ENCODE measurements around the gene SERINC1.
A peak's percentile ranks its signal among the peaks of the same experiment; 100 is the strongest.
"Not testable (repeated sequence)": the region's sequence is repeated elsewhere in the genome, so short reads cannot be mapped to it uniquely, and the experiment has no call there.

SERINC1 gene

GRCh38 chr6:122471107-122472021 lies at the start of gene SERINC1:
Gene SERINC1 (minus strand): TSS chr6:122471807. CDS start chr6:122471737, 70 bp downstream.
- DNase-seq, result peak; percentile 95

- no peak for DNase-seq
Observed at GRCh38 chr6:122511193-122511924, 39.8 kb upstream of the SERINC1 start.

GRCh38 chr6:122505170-122505569 lies 33.6 kb upstream of the SERINC1 start:
- DNase-seq, result not testable (repeated sequence)

GRCh38 chr6:122501475-122501874 lies 29.9 kb upstream of the SERINC1 start:
- DNase-seq, result no peak

DNA sequence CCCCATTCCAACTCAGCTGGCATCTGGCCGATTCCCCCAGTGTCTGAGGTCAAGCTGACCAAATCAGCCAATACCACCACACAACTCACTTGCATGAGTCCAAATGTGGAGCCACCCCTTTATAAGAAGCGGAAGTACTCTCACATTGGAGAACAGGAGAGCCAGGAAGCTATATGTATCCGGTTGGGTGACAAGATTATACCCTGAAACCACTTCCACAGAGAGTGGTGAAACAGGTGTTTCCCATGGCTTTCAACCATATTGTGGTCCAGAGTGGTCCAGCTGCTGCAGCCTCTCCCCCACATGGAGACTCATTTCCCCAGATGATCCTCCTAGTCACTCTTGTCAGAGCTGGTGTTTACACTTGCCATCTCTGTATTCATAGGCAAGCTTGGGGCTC lies 24.0 kb upstream of the SERINC1 start:
- DNase-seq, result no peak

- no peak for DNase-seq
Observed at GRCh38 chr6:122494665-122495272, 23.2 kb upstream of the SERINC1 start.

DNA sequence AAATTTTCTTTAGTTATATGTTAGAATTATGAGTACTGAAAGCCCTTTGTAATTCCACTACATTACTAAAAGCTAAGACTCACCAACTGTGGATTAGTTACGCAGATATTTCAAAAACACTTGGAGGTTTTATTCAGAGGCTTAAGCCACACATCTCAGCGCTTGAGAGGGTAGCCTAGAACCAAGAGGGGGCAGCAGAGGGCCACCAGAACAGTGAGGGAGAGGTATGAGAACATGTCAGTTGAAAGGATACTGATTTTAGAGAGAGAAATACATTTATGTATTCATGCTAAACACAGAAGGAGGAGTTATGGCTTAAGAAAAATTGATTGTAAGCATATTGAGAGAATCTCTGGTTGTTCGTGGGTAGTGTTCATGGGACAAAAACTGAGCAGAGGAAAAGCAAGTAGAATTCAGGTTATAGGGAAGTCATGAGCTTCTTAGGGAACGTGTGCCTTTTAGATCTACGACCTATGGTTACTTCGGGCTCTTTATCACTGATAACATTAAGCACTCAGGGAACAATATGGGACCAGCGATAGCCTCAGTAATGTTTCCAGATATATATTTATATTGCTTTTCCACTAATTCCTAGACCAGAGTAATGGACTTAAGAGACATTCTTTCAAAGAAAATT lies 20.4 kb upstream of the SERINC1 start:
- peak; percentile 67 for DNase-seq

- DNase-seq, result no peak
Observed at GRCh38 chr6:122490607-122491006, 19.0 kb upstream of the SERINC1 start.

DNA sequence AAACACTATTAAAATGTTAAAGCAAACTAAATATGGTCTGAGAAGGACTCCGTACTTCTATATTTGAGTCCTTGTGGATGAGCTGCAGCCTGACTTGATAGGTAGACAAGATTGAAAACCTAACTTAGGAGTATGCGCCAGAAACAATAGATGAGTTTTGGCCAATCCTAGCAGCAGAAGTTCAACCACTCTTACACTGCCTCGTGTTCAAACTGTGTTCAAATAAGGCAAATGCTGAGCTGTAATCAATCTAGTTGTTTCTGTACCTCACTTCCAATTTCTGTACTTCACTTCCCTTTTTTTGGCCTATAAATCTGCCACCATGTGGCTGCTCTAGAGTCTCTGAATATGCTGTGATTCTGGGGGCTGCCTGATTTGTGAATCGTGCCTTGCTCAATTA lies 13.2 kb upstream of the SERINC1 start:
- DNase-seq, result no peak

- DNase-seq, result no peak
Observed at GRCh38 chr6:122482750-122483080, 11.1 kb upstream of the SERINC1 start.

DNA sequence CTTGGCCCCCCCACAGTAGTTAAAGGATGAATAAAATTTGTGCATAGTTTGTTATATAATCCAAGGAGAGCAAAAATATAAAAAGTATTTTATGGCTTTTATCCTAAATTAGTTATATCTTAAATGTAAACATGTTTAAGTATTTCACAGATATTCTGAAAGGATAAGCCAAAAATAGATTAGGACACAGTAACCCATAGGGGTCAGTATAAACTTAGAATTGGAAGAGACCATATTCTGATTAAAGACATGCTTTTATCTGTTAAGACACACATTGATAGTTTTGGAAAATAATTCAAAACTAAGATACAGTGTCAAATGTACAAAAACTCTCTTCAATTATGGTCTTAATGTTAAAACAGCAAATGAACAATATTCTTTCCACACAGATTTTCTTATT lies 4.5 kb upstream of the SERINC1 start:
- peak; percentile 9 for DNase-seq

DNA sequence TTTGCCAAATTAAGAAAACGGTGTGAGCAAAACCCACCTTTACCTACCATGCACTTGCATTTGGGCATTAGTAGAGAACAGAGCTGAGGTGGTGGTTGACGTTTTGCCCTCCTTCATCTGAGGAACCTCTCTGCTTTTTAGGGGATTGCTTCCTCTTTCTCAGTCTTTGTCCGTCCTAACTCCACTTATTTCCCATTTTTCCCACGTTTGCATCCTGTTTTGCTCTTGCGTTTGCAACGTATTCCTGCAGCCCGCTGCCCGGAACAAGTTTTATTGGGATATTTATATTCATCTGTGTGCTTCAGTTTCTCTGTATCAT lies 374 bp upstream of the SERINC1 start:
- DNase-seq, result no peak

- no peak for DNase-seq
Observed at GRCh38 chr6:122461885-122462284, 9.7 kb downstream of the SERINC1 start.

DNA sequence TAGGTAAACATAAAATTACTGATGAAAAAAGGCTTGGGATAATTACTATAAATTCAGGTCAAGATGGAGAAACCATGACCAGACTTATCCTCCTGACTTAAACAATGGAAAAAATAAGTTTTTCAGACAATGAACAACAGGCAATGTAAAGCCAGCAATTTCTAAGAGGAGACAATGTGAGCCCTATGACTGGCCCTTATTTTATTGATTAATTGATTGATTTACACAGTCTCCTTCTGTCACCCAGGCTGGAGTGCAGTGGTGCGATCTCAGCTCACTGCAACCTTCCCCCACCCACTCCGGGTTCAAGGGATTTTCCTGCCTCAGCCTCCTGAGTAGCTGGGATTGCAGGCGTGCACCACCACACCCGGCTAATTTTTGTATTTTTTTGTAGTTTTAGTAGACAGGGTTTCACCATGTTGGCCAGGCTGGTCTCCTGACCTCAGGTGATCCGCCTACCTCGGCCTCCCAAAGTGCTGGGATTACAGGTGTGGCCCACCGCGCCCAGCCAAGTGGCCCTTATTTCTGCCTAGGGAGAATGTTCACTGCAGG lies 11.7 kb downstream of the SERINC1 start:
- not testable (repeated sequence) for DNase-seq

GRCh38 chr6:122459240-122459639 lies 12.4 kb downstream of the SERINC1 start:
- DNase-seq, result no peak

GRCh38 chr6:122458087-122458486 lies 13.5 kb downstream of the SERINC1 start:
- no peak for DNase-seq

GRCh38 chr6:122455116-122455515 lies 16.5 kb downstream of the SERINC1 start:
- DNase-seq, result not testable (repeated sequence)

DNA sequence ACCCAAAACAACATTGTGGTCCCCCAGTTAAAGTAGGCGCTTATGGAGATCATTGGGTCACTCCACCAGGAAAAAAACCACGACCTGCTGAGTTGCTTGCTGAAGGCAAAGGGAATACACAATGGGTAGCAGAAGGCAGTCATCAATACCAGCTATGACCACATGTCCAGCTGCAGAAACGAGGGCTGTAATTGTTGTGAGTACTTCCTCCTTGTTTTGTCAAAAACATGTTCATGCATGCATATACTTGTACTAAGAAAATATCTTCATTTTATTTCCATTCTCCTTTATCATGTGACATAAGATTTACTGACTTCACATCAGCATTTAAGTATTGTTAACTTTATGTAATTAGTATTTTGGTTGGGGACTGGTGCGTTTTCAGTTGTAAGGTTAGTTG lies 16.9 kb downstream of the SERINC1 start:
- DNase-seq, result no peak

DNA sequence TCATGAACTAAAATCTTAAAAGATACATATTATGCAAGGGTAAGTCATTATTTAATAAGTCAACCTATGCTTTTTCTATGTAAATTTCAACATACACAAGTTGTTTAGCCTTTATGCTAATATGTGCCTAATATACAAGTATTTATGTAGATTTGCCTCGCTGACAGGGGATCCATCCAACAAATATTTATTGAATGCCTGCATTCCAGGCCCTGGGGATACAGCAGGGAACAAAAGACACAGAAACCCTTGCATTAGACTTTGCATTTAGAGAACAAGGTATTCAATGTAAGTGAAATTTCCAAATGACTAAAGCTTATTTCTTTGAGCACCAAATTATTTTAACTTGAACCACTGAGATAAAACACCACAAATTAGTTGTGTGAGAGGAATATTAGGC lies 19.1 kb downstream of the SERINC1 start:
- DNase-seq, result no peak

- DNase-seq, result no peak
Observed at GRCh38 chr6:122449069-122449468, 22.5 kb downstream of the SERINC1 start.

GRCh38 chr6:122445274-122445673 lies 26.3 kb downstream of the SERINC1 start:
- no peak for DNase-seq

- no peak for DNase-seq
Observed at GRCh38 chr6:122438975-122439374, 32.6 kb downstream of the SERINC1 start.

GRCh38 chr6:122432816-122433215 lies 38.8 kb downstream of the SERINC1 start:
- DNase-seq, result peak; percentile 23

Data from EL (cell line).